ENCODE data around the gene TBX1. TPM values are rescaled to one million over a fixed set of nuclear protein-coding genes. Genes with fewer than 3 reads are reported as not detected.

The TBX1 gene
- total RNA-seq, 1 experiment from 2014 or later = 3.9 TPM

- no peak for ATAC-seq
- H4K20me1 ChIP-seq (ENCODE audit: insufficient read depth) = no peaks in the 10 kb centered on the region
- H3K36me3 ChIP-seq (ENCODE audit: control insufficient read depth in 1 of 2, insufficient read depth in 2 of 2, low read length in 2 of 2) = no peaks in the 10 kb centered on the region
- no peak overlapping the region for H3K9ac ChIP-seq (ENCODE audit: low read length)
- ChIA-PET POLR2A (no interaction called here), CTCF (interaction anchor here (0.6 to 3.9 kb wide), 3 partner anchors 180 to 419 kb away, joined by 3 to 123 read pairs (median 18); no protein-coding TSS in a partner anchor), RAD21 (ENCODE audit: low non-redundant PET in 1 of 2, low total read pairs in 2 of 2, uncharacterized antibody in 2 of 2, unreplicated experiment in 2 of 2) (interaction anchor here in 1 of 2 experiments (1.4 kb wide), 1 partner anchor 178 kb away, joined by 3 read pairs; no protein-coding TSS in a partner anchor)
- DNase-seq (ENCODE audit: low read depth, low spot score) = no peak
- H3K27me3 ChIP-seq (ENCODE audit: insufficient read depth, low read length) = no peaks in the 10 kb centered on the region
- BruUV-seq (replicated peaks) = no TSS peak
- H3K9me3 ChIP-seq (ENCODE audit: control insufficient read depth in 1 of 2, insufficient read depth in 1 of 2, low read depth in 1 of 2, low read length in 2 of 2) = no peaks in the 10 kb centered on the region
- intact Hi-C loops (cut with micrococcal nuclease) = no loop called here
- no peaks in the 10 kb centered on the region for H3K79me2 ChIP-seq (ENCODE audit: insufficient read depth, low read length)
- no peak overlapping the region for H3K4me2 ChIP-seq (ENCODE audit: low read length)
- peaks cover 0 to 12% of the 10 kb centered on the region in 2 experiments; a peak in 2 of 4 replicates for H3K4me1 ChIP-seq (ENCODE audit: control insufficient read depth in 1 of 2, insufficient read depth in 2 of 2, low read length in 2 of 2)
- no peak overlapping the region for H3K4me3 ChIP-seq (replicated peaks in 1 of 2; ENCODE audit: low read depth in 1 of 2, low read length in 2 of 2)
- TF ChIP-seq ZFX (IDR thresholded peaks at IDR 0.05) (no peak), CBX3 (IDR thresholded peaks at IDR 0.05; ENCODE audit: low read depth) (no peak), YY1 (IDR thresholded peaks at IDR 0.05; ENCODE audit: extremely low read depth, insufficient replicate concordance, low read depth, low read length) (no peak), JUND (IDR thresholded peaks at IDR 0.05) (no peak), CEBPB (IDR thresholded peaks at IDR 0.05; ENCODE audit: low read depth) (no peak), SP1 (IDR thresholded peaks at IDR 0.05; ENCODE audit: low read depth) (no peak), SIN3A (IDR thresholded peaks at IDR 0.05; ENCODE audit: low read depth) (no peak), TCF7L2 (IDR thresholded peaks at IDR 0.05; ENCODE audit: borderline replicate concordance, extremely low read depth, insufficient read depth, insufficient read length) (no peak), ATF3 (IDR thresholded peaks at IDR 0.05) (no peak), POLR2A (IDR thresholded peaks at IDR 0.05; ENCODE audit: borderline replicate concordance, extremely low read depth, insufficient read depth, insufficient read length) (no peak), ELF1 (IDR thresholded peaks at IDR 0.05; ENCODE audit: borderline replicate concordance, low read depth) (no peak), MAX (IDR thresholded peaks at IDR 0.05) (no peak), EZH2 (IDR thresholded peaks at IDR 0.05) (no peak), ZNF274 (IDR thresholded peaks at IDR 0.05; ENCODE audit: low read depth, low read length) (no peak), RAD21 (IDR thresholded peaks at IDR 0.05; ENCODE audit: low read depth) (no peak), EZH2phosphoT487 (IDR thresholded peaks at IDR 0.05; ENCODE audit: borderline replicate concordance) (no peak)
- TF ChIP-seq, protein P1, sequence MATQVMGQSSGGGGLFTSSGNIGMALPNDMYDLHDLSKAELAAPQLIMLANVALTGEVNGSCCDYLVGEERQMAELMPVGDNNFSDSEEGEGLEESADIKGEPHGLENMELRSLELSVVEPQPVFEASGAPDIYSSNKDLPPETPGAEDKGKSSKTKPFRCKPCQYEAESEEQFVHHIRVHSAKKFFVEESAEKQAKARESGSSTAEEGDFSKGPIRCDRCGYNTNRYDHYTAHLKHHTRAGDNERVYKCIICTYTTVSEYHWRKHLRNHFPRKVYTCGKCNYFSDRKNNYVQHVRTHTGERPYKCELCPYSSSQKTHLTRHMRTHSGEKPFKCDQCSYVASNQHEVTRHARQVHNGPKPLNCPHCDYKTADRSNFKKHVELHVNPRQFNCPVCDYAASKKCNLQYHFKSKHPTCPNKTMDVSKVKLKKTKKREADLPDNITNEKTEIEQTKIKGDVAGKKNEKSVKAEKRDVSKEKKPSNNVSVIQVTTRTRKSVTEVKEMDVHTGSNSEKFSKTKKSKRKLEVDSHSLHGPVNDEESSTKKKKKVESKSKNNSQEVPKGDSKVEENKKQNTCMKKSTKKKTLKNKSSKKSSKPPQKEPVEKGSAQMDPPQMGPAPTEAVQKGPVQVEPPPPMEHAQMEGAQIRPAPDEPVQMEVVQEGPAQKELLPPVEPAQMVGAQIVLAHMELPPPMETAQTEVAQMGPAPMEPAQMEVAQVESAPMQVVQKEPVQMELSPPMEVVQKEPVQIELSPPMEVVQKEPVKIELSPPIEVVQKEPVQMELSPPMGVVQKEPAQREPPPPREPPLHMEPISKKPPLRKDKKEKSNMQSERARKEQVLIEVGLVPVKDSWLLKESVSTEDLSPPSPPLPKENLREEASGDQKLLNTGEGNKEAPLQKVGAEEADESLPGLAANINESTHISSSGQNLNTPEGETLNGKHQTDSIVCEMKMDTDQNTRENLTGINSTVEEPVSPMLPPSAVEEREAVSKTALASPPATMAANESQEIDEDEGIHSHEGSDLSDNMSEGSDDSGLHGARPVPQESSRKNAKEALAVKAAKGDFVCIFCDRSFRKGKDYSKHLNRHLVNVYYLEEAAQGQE (IDR thresholded peaks at IDR 0.05; ENCODE audit: low read depth) = no peak
- TF ChIP-seq, protein P2, sequence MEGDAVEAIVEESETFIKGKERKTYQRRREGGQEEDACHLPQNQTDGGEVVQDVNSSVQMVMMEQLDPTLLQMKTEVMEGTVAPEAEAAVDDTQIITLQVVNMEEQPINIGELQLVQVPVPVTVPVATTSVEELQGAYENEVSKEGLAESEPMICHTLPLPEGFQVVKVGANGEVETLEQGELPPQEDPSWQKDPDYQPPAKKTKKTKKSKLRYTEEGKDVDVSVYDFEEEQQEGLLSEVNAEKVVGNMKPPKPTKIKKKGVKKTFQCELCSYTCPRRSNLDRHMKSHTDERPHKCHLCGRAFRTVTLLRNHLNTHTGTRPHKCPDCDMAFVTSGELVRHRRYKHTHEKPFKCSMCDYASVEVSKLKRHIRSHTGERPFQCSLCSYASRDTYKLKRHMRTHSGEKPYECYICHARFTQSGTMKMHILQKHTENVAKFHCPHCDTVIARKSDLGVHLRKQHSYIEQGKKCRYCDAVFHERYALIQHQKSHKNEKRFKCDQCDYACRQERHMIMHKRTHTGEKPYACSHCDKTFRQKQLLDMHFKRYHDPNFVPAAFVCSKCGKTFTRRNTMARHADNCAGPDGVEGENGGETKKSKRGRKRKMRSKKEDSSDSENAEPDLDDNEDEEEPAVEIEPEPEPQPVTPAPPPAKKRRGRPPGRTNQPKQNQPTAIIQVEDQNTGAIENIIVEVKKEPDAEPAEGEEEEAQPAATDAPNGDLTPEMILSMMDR (IDR thresholded peaks at IDR 0.05 in 2 of 3, conservative IDR thresholded peaks at IDR 0.05 in 1 of 3; ENCODE audit: borderline replicate concordance in 1 of 3, insufficient read depth in 1 of 3, low read depth in 2 of 3, low read length in 2 of 3) = no peak
- H2AFZ ChIP-seq (ENCODE audit: low read depth, low read length, poor library complexity, severe bottlenecking) = no peak overlapping the region
- no peaks in the 10 kb centered on the region for H3K9me2 ChIP-seq (ENCODE audit: insufficient read depth)
- no peak overlapping the region for H3K27ac ChIP-seq (ENCODE audit: low read depth, low read length)
These were observed 28.0 kb upstream of the TBX1 start for GRCh38 chr22:19732403-19733113.

Data from HCT116 (cell line).